ENCODE measurements around the gene PRG2.

The PRG2 gene

GRCh38 chr11:57414612-57415212 lies 24.3 kb upstream of the PRG2 start:
- Histone ChIP-seq H3K4me2 (ENCODE audit: low read length) (peak overlapping the region; percentile 35), H3K27ac (ENCODE audit: low read length) (peak overlapping the region; percentile 94)

DNA sequence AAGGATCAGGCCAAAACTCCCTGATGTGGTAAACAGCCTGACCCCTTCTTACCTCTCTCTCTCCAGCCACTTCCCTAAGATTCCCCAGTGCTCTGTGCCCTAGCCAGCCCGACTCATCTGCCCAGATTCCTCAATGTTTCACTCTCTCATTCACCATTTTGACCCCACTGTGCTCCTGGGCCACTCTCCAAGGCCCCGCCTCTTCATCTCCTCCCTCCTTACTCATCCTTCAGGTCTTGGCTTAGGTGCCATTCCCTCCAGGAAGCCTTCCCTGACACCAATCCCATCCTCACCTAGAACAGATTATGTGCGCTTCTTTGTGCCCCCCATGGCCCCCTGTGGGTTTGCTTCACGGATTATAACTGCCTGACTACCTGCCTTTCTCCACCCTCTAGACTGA lies 23.2 kb upstream of the PRG2 start:
- Histone ChIP-seq H3K9ac (ENCODE audit: low read length) (no peak overlapping the region; the same call in 1 of the 2 replicates), H3K4me2 (ENCODE audit: low read length) (peak overlapping the region; percentile 35), H4K20me1 (ENCODE audit: insufficient read depth, low read length) (peaks cover 88% of the 10 kb centered on the region), H3K4me1 (ENCODE audit: low read length) (peaks cover 86% of the 10 kb centered on the region), H3K9me3 (ENCODE audit: insufficient read depth, low read length) (no peaks in the 10 kb centered on the region), H3K79me2 (ENCODE audit: low read length) (peaks cover 95% of the 10 kb centered on the region), H3K4me3 (ENCODE audit: low read length) (peak overlapping the region; percentile 14; the same call in 1 of the 2 replicates), H3K27ac (ENCODE audit: low read length) (peak overlapping the region; percentile 94), H3K36me3 (replicated peaks; ENCODE audit: low read depth, low read length) (peaks cover 90% of the 10 kb centered on the region), H3K27me3 (ENCODE audit: low read depth, low read length) (no peaks in the 10 kb centered on the region), H2AFZ (ENCODE audit: low read depth, low read length) (no peak overlapping the region)
- no peak for TF ChIP-seq CTCF (IDR thresholded peaks at IDR 0.05; ENCODE audit: low read depth, low read length)

More at GRCh38 chr11:57414612-57415212, 24.3 kb upstream of the PRG2 start:
- TF ChIP-seq CTCF (IDR thresholded peaks at IDR 0.05; ENCODE audit: low read depth, low read length), result no peak
- TF ChIP-seq EZH2phosphoT487 (IDR thresholded peaks at IDR 0.05; ENCODE audit: low read depth), result no peak
- Histone ChIP-seq H3K79me2 (ENCODE audit: low read length) (peaks cover 95% of the 10 kb centered on the region), H3K27me3 (ENCODE audit: low read depth, low read length) (no peaks in the 10 kb centered on the region), H3K4me3 (ENCODE audit: low read length) (peak overlapping the region; percentile 30), H3K9ac (ENCODE audit: low read length) (peak overlapping the region; percentile 17; the same call in 1 of the 2 replicates), H2AFZ (ENCODE audit: low read depth, low read length) (no peak overlapping the region), H3K36me3 (replicated peaks; ENCODE audit: low read depth, low read length) (peaks cover 89% of the 10 kb centered on the region), H4K20me1 (ENCODE audit: insufficient read depth, low read length) (peaks cover 88% of the 10 kb centered on the region), H3K4me1 (ENCODE audit: low read length) (peaks cover 86% of the 10 kb centered on the region), H3K9me3 (ENCODE audit: insufficient read depth, low read length) (no peaks in the 10 kb centered on the region)

DNA sequence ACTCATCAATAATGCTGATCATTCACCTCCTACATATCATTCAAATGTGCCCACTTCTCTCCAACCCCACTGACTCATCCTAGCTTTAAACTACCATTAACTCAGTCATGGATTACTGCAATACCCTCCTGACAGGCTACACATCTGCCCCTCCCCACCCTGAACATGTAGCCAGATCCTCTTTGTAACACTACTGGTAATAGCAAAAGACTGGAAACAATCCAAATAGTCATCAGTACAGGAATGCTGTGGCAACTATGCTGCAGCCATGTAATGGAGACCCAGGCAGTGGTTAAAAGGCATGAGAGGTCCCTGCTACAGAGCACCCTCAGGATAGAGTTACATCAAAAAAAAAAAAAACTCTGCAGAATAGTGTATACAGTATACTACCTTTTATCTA lies 19.8 kb upstream of the PRG2 start:
- H2AFZ ChIP-seq (ENCODE audit: low read depth, low read length), result no peak overlapping the region
- TF ChIP-seq EZH2phosphoT487 (IDR thresholded peaks at IDR 0.05; ENCODE audit: low read depth) (no peak), CTCF (IDR thresholded peaks at IDR 0.05; ENCODE audit: low read depth, low read length) (no peak)
- H3K4me2 ChIP-seq (ENCODE audit: low read length), result no peak overlapping the region
- H3K4me3 ChIP-seq (ENCODE audit: low read length), result no peak overlapping the region
- peaks cover 86% of the 10 kb centered on the region for H3K4me1 ChIP-seq (ENCODE audit: low read length)
- H3K9me3 ChIP-seq (ENCODE audit: insufficient read depth, low read length), result no peaks in the 10 kb centered on the region
- H3K9ac ChIP-seq (ENCODE audit: low read length), result no peak overlapping the region
- no peaks in the 10 kb centered on the region for H3K27me3 ChIP-seq (ENCODE audit: low read depth, low read length)
- H3K27ac ChIP-seq (ENCODE audit: low read length), result peak overlapping the region; percentile 94
- H3K36me3 ChIP-seq (replicated peaks; ENCODE audit: low read depth, low read length), result peaks cover 88% of the 10 kb centered on the region
- peaks cover 64% of the 10 kb centered on the region for H4K20me1 ChIP-seq (ENCODE audit: insufficient read depth, low read length)
- peaks cover 79% of the 10 kb centered on the region for H3K79me2 ChIP-seq (ENCODE audit: low read length)

DNA sequence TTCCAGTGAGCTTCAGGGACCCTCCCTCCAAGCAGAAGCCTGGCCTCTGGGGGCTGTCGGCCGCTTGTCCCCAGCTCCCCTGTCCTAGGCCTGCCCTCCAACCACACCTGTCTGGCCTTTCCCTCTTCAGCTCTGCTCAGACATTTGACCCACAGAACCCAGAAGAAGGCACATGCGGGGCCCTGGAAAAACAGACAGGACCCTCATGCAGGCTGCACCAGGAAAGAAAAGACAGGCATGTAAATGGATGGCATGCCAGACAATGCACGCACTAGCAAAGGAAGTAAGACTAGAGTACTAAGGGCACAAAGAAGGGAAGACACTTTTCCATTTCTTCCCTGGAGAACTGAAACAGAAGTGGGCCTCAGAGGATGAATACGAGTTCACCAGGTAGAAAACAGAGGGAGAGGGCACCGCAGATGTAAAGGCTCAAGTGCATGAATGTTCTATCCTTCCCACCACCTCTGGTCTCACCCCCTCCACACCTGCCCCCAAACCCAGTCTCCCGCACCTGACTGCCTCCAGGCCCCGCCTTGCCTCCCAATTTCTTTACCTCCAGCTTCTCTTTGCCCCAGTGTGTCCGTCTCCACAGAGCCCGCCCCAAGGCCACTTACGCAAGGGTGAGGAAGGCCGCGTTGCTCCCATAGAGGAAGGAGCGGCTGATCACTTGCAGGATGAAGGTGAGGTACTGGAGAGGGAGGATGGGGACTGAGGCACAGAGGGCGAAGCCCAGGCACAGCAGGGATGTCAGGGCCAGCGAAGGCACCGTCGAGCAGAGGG lies 19.1 kb upstream of the PRG2 start:
- H3K4me3 ChIP-seq (ENCODE audit: low read length), result no peak overlapping the region
- no peaks in the 10 kb centered on the region for H3K9me3 ChIP-seq (ENCODE audit: insufficient read depth, low read length)
- peaks cover 87% of the 10 kb centered on the region for H3K36me3 ChIP-seq (replicated peaks; ENCODE audit: low read depth, low read length)
- no peak overlapping the region for H3K4me2 ChIP-seq (ENCODE audit: low read length)
- H3K4me1 ChIP-seq (ENCODE audit: low read length), result peaks cover 86% of the 10 kb centered on the region
- TF ChIP-seq EZH2phosphoT487 (IDR thresholded peaks at IDR 0.05; ENCODE audit: low read depth), result no peak
- TF ChIP-seq CTCF (IDR thresholded peaks at IDR 0.05; ENCODE audit: low read depth, low read length), result no peak
- no peaks in the 10 kb centered on the region for H3K27me3 ChIP-seq (ENCODE audit: low read depth, low read length)
- H2AFZ ChIP-seq (ENCODE audit: low read depth, low read length), result no peak overlapping the region
- peak overlapping the region; percentile 94 for H3K27ac ChIP-seq (ENCODE audit: low read length)
- H3K9ac ChIP-seq (ENCODE audit: low read length), result no peak overlapping the region
- peaks cover 76% of the 10 kb centered on the region for H3K79me2 ChIP-seq (ENCODE audit: low read length)
- peaks cover 56% of the 10 kb centered on the region for H4K20me1 ChIP-seq (ENCODE audit: insufficient read depth, low read length)
